Measurements from ENCODE around the gene RGS10.
"Not testable (repeated sequence)": the region's sequence is repeated elsewhere in the genome, so short reads cannot be mapped to it uniquely, and the experiment has no call there.

The RGS10 gene

GRCh38 chr10:119538632-119539358 lies 3.7 kb downstream of the RGS10 start:
- peak; percentile 1 for TF ChIP-seq CTCF (IDR thresholded peaks at IDR 0.05; ENCODE audit: low read depth, low read length, missing control alignments)
- H3K4me3 ChIP-seq (ENCODE audit: low read depth, low read length) = no peak overlapping the region
- no peak for DNase-seq (ENCODE audit: low read depth)

- TF ChIP-seq CTCF (IDR thresholded peaks at IDR 0.05; ENCODE audit: low read depth, low read length, missing control alignments) = no peak
- H3K4me3 ChIP-seq (ENCODE audit: low read depth, low read length) = no peak overlapping the region
- DNase-seq (ENCODE audit: low read depth) = no peak
Measured at GRCh38 chr10:119537953-119538630, 4.4 kb downstream of the RGS10 start.

- TF ChIP-seq CTCF (IDR thresholded peaks at IDR 0.05; ENCODE audit: low read depth, low read length, missing control alignments) = no peak
- DNase-seq (ENCODE audit: low read depth) = no peak
Measured at GRCh38 chr10:119536508-119537025, 6.0 kb downstream of the RGS10 start.

GRCh38 chr10:119535837-119536507 lies 6.5 kb downstream of the RGS10 start:
- DNase-seq (ENCODE audit: low read depth) = no peak
- no peak for TF ChIP-seq CTCF (IDR thresholded peaks at IDR 0.05; ENCODE audit: low read depth, low read length, missing control alignments)
- no peak overlapping the region for H3K4me3 ChIP-seq (ENCODE audit: low read depth, low read length)

More at GRCh38 chr10:119536508-119537025, 6.0 kb downstream of the RGS10 start:
- no peak overlapping the region for H3K4me3 ChIP-seq (ENCODE audit: low read depth, low read length)

GRCh38 chr10:119535305-119535704 lies 7.2 kb downstream of the RGS10 start:
- H3K4me3 ChIP-seq (ENCODE audit: low read depth, low read length) = no peak overlapping the region
- TF ChIP-seq CTCF (IDR thresholded peaks at IDR 0.05; ENCODE audit: low read depth, low read length, missing control alignments) = no peak
- no peak for DNase-seq (ENCODE audit: low read depth)

GRCh38 chr10:119533473-119533872 lies 9.0 kb downstream of the RGS10 start:
- no peak for TF ChIP-seq CTCF (IDR thresholded peaks at IDR 0.05; ENCODE audit: low read depth, low read length, missing control alignments)
- DNase-seq (ENCODE audit: low read depth) = no peak
- no peak overlapping the region for H3K4me3 ChIP-seq (ENCODE audit: low read depth, low read length)

- not testable (repeated sequence) for DNase-seq (ENCODE audit: low read depth); H3K4me3 ChIP-seq (ENCODE audit: low read depth, low read length)
Measured at GRCh38 chr10:119532791-119533190, 9.7 kb downstream of the RGS10 start.

GRCh38 chr10:119532251-119532650 lies 10.3 kb downstream of the RGS10 start:
- not testable (repeated sequence) for H3K4me3 ChIP-seq (ENCODE audit: low read depth, low read length); DNase-seq (ENCODE audit: low read depth)
